ENCODE data around the gene PFKFB1. TPM values are rescaled to one million over a fixed set of nuclear protein-coding genes. Genes with fewer than 3 reads are reported as not detected.

The PFKFB1 gene
- total and polyA plus RNA-seq, 4 donors = 2.9 to 19.2 (median 7.3) TPM

- no peak for TF ChIP-seq RXRA (IDR thresholded peaks at IDR 0.05)
- TF ChIP-seq TAF1 (conservative IDR thresholded peaks at IDR 0.05) = no peak
- TF ChIP-seq GABPA (IDR thresholded peaks at IDR 0.05 in 1 of 2, conservative IDR thresholded peaks at IDR 0.05 in 1 of 2) = no peak
- no peak for TF ChIP-seq REST (IDR thresholded peaks at IDR 0.05)
- TF ChIP-seq ZBTB33 (IDR thresholded peaks at IDR 0.05) = no peak
- TF ChIP-seq ATF3 (IDR thresholded peaks at IDR 0.05) = no peak
- no peak for DNase-seq (ENCODE audit: low spot score)
- Histone ChIP-seq H3K27me3 (ENCODE audit: control insufficient read depth in 4 of 4, insufficient read depth in 4 of 4, low read length in 3 of 4) (no peaks in the 10 kb centered on the region), H3K4me3 (ENCODE audit: low read depth in 1 of 3, low read length in 3 of 3) (no peak overlapping the region), H3K27ac (ENCODE audit: low read depth in 1 of 2, low read length in 2 of 2) (no peak overlapping the region), H3K36me3 (ENCODE audit: control insufficient read depth in 4 of 4, insufficient read depth in 3 of 4, low read depth in 1 of 4, low read length in 3 of 4) (no peaks in the 10 kb centered on the region), H3K9ac (ENCODE audit: low read depth in 1 of 2, low read length in 2 of 2) (no peak overlapping the region), H3K9me3 (ENCODE audit: control insufficient read depth in 4 of 4, low read length in 3 of 4) (peaks cover 0 to 6% (median 0%) of the 10 kb centered on the region in 4 donors), H3K4me1 (ENCODE audit: control insufficient read depth in 4 of 4, insufficient read depth in 4 of 4, low read length in 3 of 4) (no peaks in the 10 kb centered on the region)
Measured at GRCh38 chrX:54909941-54910340, 84.0 kb downstream of the PFKFB1 start.

- no peak for TF ChIP-seq CTCF (IDR thresholded peaks at IDR 0.05; ENCODE audit: low read depth, low read length, missing input control)
- TF ChIP-seq YY1 (IDR thresholded peaks at IDR 0.05) = no peak
- TF ChIP-seq GABPA (IDR thresholded peaks at IDR 0.05 in 1 of 2, conservative IDR thresholded peaks at IDR 0.05 in 1 of 2) = no peak
- TF ChIP-seq FOXA1 (IDR thresholded peaks at IDR 0.05) = no peak
- TF ChIP-seq JUND (IDR thresholded peaks at IDR 0.05) = no peak
- TF ChIP-seq HNF4A (conservative IDR thresholded peaks at IDR 0.05) = no peak
- TF ChIP-seq ZBTB33 (IDR thresholded peaks at IDR 0.05) = no peak
- no peak for TF ChIP-seq HNF4G (IDR thresholded peaks at IDR 0.05)
- no peak for TF ChIP-seq SP1 (IDR thresholded peaks at IDR 0.05)
- Histone ChIP-seq H3K9ac (ENCODE audit: low read depth in 1 of 2, low read length in 2 of 2) (no peak overlapping the region), H3K9me3 (ENCODE audit: control insufficient read depth in 4 of 4, low read length in 3 of 4) (no peaks in the 10 kb centered on the region), H3K4me1 (ENCODE audit: control insufficient read depth in 4 of 4, insufficient read depth in 4 of 4, low read length in 3 of 4) (no peaks in the 10 kb centered on the region), H3K27ac (ENCODE audit: low read depth in 1 of 2, low read length in 2 of 2) (no peak overlapping the region), H3K4me3 (ENCODE audit: low read depth in 1 of 3, low read length in 3 of 3) (no peak overlapping the region), H3K27me3 (ENCODE audit: control insufficient read depth in 4 of 4, insufficient read depth in 4 of 4, low read length in 3 of 4) (peaks cover 0 to 3% (median 0%) of the 10 kb centered on the region in 4 donors), H3K36me3 (ENCODE audit: control insufficient read depth in 4 of 4, insufficient read depth in 3 of 4, low read depth in 1 of 4, low read length in 3 of 4) (no peaks in the 10 kb centered on the region)
- 67% methylated on average over 1 of the region's 1 CpG for WGBS
- no peak for DNase-seq (ENCODE audit: low spot score)
Measured at GRCh38 chrX:54894159-54894558, 99.8 kb downstream of the PFKFB1 start.
